Stimulated activated CD4-positive, alpha-beta T cell treated with anti-CD3 and anti-CD28 coated beads, Interleukin-2, amount 100 ng/mL, for 24 hours (primary cell): Measurements from ENCODE around the gene ZNF213.
"Not testable (repeated sequence)": the region's sequence is repeated elsewhere in the genome, so short reads cannot be mapped to it uniquely, and the experiment has no call there.

ENCODE experiments used
- DNase-seq, 2 donors: peaks; one replicate each; pipeline ENCODE4 v3.0.0-alpha.2; 2020

The ZNF213 gene

GRCh38 chr16:3129137-3130131 lies 5.4 kb upstream of the ZNF213 start:
- peak; percentile 65 to 78 for DNase-seq

- peak; percentile 53 to 59 for DNase-seq
Measured at GRCh38 chr16:3131755-3132377, 3.0 kb upstream of the ZNF213 start.

- DNase-seq = no peak
Measured at GRCh38 chr16:3133844-3134243, 985 bp upstream of the ZNF213 start.

GRCh38 chr16:3135126-3135715 lies 392 bp downstream of the ZNF213 start:
- peak in 1 of 2 donors; percentile 34 for DNase-seq

- DNase-seq = no peak
Measured at GRCh38 chr16:3137267-3137666, 2.4 kb downstream of the ZNF213 start.

- no peak for DNase-seq
Measured at GRCh38 chr16:3138342-3138741, 3.5 kb downstream of the ZNF213 start.

GRCh38 chr16:3138823-3139426 lies 4.1 kb downstream of the ZNF213 start:
- no peak for DNase-seq

GRCh38 chr16:3139561-3139960 lies 4.7 kb downstream of the ZNF213 start:
- not testable (repeated sequence) for DNase-seq

- no peak for DNase-seq
Measured at GRCh38 chr16:3140603-3141427, 6.0 kb downstream of the ZNF213 start.

- no peak for DNase-seq
Measured at GRCh38 chr16:3141781-3142311, 7.0 kb downstream of the ZNF213 start.

GRCh38 chr16:3142327-3142726 lies 7.5 kb downstream of the ZNF213 start:
- no peak for DNase-seq

GRCh38 chr16:3142770-3143169 lies 7.9 kb downstream of the ZNF213 start:
- DNase-seq = no peak

- no peak for DNase-seq
Measured at GRCh38 chr16:3143189-3143588, 8.4 kb downstream of the ZNF213 start.

- DNase-seq = no peak
Measured at GRCh38 chr16:3143598-3144320, 8.9 kb downstream of the ZNF213 start.

GRCh38 chr16:3144321-3144983 lies 9.6 kb downstream of the ZNF213 start:
- DNase-seq = no peak

- DNase-seq = no peak
Measured at GRCh38 chr16:3145151-3145550, 10.3 kb downstream of the ZNF213 start.

- DNase-seq = no peak
Measured at GRCh38 chr16:3145660-3146059, 10.8 kb downstream of the ZNF213 start.

- DNase-seq = no peak
Measured at GRCh38 chr16:3147046-3147756, 12.4 kb downstream of the ZNF213 start.

GRCh38 chr16:3147757-3148104 lies 12.9 kb downstream of the ZNF213 start:
- no peak for DNase-seq
